C4-2B (cell line): ENCODE measurements around the gene PAQR9.

Experiments used
- CTCF ChIP-seq: fragments of 450-650 bp; conservative IDR thresholded peaks from 2 replicates; pipeline ENCODE4 v1.5.1; 2017; ENCODE audit warnings: mild to moderate bottlenecking
- ZFX ChIP-seq: fragments of 450-650 bp; IDR thresholded peaks from 2 replicates; pipeline ENCODE4 v1.6.1; 2017

- no peak for TF ChIP-seq CTCF
- no peak for TF ChIP-seq ZFX
Measured at GRCh38 chr3:143002727-143003126, 39.3 kb upstream of the PAQR9 start.
